GM19351 (cell line): Measurements from ENCODE around the gene MBOAT1.
"Not testable (repeated sequence)": the region's sequence is repeated elsewhere in the genome, so short reads cannot be mapped to it uniquely, and the experiment has no call there.

ENCODE experiments used
- ATAC-seq: cut with Tn5 transposase; IDR thresholded peaks from one replicate; pipeline ENCODE4 v1.9.1; 2021; ENCODE audit warnings: mild to moderate bottlenecking, moderate library complexity; ENCODE audit not compliant: unreplicated experiment

MBOAT1 gene

DNA sequence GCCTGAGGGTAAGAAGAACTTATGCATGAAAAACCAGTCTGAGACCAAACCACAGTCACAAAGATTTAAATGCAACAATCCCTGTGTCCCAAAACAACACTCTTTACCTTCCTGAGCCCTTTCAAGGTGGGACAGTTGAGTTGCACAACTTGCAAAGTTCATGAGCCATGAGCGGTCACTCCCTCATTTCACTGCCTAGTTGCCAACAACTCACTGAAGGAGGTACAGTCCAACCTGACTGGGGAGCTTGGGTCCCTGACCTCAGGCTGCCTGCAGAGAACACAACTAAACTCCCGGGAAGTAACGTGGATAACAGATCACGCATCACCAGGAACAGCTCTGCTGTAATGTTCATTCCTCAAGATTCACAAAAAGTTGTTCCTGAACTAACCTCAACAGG, 69.4 kb downstream of the MBOAT1 start:
- no peak for ATAC-seq

DNA sequence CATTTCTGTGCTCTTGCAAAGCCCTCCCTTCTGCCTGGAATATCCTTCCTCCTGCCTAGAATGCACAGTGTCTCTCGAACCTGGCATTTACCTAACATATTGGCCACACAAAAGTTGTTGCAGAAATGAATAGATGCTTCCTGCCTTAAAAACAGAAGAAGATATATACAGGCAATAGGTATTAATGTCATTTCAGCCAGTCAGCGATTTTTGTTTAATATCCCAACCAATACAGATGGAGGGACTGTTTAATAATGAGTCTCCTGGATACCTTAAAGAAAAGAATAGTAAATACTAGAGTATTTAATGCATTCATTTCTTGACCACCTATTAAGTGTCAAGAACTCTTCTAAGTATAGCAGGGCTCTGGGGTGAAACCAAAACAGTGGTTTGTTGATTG, 70.3 kb downstream of the MBOAT1 start:
- no peak for ATAC-seq

- ATAC-seq: not testable (repeated sequence)
Observed at GRCh38 chr6:20139127-20139963, 72.9 kb downstream of the MBOAT1 start.

GRCh38 chr6:20137837-20138236, 74.4 kb downstream of the MBOAT1 start:
- ATAC-seq: no peak

GRCh38 chr6:20137240-20137639, 75.0 kb downstream of the MBOAT1 start:
- no peak for ATAC-seq

DNA sequence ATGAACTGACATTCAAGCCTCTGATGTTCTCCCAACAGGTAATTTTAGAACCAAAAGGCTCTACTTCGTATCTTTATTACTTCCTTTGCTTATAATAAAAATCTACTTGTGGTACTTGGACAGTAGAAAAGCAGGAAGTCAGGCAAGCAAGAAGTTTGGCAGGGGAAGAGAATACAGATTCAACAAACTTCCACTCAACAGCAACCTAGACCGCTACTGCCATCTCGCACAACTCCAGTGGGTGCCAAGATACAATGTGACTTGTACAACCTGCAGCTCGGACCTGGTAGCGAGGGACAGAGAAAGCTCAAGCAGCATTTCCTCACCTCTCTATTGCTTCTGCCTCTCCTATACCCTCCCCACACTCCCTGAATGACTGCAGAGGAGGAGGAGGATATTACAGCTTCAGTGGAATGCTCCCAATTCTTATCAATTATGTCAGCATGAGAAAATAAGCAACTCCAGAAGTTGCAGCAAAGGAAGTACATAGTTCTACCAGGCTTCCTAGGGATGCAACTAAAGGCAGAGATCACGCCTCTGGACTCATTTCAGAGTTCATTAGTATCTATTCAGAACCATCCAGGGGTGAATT, 76.5 kb downstream of the MBOAT1 start:
- no peak for ATAC-seq

DNA sequence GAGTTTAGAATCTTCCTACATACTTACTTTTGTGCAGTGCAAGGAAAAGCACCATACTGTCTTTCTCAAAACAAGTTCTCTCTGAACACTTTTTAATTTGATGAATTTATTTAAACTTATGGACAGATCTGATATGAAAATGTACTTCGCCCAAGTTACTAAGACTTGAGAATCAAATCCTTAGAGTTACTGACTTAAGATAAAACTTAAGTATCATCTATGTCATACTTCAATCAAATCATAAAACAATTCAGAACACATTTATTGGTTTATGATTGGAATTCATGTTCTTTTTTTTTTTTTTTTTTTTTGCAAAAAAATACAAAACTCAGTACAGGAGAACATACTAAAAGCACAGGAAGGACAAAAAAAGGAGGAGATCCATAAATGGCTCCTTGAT, 77.7 kb downstream of the MBOAT1 start:
- no peak for ATAC-seq

DNA sequence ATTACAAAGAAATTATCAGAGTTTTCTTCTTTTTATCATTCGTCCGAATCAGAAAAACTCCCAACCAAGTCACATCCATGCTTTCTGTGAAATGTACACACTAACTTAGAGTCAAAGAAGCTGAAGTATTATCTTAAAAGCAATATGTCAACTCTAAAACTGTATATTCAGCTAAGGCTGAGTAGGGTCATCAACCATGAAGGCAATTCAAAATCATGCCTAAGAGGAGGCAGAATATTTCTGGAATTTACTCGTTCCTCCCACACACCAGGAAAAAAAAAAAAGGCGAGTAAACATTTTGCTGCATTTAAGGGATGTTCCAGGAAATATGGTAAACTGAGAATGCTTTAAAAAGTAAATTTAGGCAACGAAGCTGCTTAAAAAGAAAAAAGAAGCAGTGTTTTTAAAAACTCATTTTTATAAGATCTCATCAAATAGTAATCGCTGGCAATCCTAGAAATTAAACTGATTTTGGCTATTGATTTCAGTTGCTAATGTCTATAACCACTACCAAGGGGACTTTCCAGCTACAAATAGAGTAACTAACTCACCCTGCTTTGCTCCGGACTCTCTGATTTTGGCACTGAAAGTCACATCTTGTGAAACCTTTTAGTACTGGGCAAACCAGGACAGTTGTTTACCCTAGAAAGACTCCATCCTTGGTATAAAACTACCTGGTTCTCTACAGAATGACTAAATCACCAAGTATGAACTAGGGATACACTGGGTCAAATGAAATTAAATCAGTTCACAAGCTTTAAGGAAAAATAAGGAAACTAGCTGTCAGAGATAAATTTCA, 82.8 kb downstream of the MBOAT1 start:
- ATAC-seq: no peak

DNA sequence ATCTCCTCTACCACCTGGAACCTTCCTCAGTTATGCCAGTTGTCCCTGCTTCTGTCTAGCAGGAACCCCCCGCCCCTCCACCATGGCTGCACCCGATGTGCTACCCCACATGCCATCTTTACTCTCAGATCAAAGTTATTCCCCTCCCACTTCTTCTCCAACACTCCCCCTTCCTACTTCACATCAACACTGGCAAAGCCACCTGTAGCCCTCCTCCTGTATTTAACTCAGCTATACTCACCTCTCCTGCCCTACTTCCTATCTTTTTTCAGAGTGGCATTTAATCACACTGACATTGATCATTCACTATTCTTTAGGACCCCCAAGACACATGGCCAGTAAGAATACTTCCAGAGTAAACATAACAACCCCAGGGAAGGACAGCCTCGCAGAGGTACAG, 84.3 kb downstream of the MBOAT1 start:
- ATAC-seq: no peak

DNA sequence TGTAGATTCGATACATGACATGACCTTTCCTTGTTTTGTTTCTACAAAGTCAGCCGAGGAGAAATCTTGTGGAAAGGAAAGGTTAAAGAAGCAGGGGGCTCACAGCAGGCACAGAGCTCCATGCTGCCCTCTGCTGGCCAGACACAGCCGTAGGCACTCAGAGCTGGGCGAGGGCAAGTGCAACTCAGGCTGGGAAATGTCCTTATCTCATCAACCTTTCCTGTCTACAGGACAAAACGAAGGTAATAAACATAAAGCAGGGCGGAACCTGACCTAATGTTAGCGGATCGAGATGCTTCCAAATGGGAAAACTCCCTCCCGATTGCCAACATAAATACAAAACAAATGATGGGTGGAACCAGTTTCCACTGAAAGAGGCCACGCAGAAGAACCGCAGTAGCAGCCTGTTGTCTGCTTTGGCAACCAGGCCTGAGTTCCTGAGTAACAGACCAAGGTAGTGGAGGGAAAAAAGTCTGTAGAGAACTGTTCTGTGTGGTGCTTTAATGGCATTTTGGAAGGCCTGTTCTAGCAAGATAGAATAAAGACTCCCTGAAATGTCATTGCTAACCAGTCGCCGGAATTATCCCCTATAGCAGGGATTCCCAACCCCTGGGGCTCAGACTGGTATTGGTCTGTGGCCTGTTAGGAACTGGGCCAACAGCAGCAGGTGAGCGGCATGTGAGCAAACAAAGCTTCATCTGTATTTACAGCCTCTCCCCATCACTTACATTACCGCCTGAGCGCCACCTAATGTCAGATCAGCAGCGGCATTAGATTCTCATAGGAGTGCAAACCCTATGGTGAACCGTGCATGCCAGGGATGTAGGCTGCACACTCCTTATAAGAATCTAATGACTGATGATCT, 85.2 kb downstream of the MBOAT1 start:
- ATAC-seq: peak; percentile 92

DNA sequence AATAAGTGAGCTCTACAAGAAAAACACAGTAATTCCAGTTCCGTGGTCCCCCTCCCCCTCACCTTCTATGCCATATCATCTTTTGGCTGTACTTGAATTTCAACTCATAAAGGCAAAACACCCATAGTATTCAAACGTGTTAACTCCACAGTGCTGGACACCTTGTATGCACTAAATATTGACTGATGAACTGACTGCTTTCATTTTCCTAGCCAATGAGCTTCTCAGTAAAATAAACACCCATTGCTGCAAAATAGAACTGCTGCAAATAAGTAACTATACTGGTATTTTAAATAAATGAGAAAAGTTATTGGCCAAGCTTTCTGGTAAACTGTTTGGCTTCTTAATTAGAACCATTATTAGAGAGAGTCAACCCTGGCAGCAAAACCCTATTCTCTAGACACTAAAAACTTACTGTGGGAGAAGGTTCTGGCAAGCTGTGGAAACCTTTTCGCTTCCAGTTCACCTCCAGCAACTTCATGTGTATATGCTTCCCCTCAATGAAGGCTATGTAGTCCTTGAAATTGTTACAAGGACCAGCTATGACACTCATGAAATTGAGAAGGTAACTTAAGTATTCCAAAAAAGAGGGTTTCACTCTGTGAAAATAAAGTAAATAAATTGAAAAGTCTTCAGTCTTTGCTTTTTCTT, 86.0 kb downstream of the MBOAT1 start:
- no peak for ATAC-seq

DNA sequence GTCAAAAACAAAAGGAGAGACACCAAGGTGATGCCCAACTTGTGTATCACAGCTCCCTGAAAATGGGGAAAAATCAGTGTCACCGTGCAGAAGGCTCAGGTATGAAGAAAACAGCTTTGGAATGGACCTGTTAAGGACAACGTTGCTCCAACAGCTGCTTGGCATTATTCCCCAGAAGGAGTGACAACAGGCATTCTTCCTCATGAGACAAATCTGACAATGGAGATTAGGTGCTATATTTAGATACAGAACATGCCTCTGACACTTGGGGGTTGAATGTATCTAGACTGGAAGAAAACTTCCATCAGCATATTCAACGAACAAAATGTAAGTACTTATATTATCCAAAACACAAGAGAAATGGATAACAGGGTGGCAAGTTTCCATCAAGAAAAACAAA, 87.7 kb downstream of the MBOAT1 start:
- no peak for ATAC-seq

GRCh38 chr6:20119485-20119884, 92.8 kb downstream of the MBOAT1 start:
- ATAC-seq: no peak

- no peak for ATAC-seq
Observed at GRCh38 chr6:20118892-20119291, 93.4 kb downstream of the MBOAT1 start.

GRCh38 chr6:20117474-20117873, 94.8 kb downstream of the MBOAT1 start:
- peak; percentile 92 for ATAC-seq

- ATAC-seq: no peak
Observed at GRCh38 chr6:20116792-20117191, 95.5 kb downstream of the MBOAT1 start.

DNA sequence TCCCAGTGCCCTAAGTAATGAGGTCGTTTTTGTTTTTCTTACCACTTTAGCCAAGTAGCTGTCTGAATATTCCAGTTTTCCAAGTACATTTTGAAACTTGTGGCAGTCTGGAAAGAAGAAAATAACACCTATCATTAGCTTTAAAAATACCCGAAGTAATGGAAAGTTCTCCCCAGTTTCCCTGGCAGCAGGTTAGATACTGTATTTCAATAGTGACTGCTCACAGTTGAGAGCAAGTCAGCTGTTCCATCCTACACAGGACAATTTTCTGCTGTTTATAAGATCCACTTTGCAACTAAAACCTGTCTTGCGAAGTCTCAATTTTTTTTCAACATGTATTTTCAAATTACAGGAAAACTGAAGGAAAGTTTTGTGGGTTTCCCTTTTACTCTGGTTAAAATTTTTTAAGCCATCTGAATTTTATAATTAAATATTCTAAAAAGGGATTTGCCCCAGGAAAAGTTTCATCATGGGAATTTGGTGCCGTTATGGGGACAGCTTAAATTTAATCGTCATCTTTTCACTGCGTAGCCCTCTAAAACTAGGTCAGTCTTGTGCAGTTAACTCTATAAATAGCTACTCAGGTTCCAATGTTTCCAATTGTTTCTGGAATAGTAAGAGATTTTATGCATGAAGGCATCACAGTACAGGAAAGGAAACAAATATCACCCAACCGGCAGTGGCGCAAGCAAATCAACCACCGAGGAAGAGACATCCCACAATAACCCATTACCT, 96.9 kb downstream of the MBOAT1 start:
- ATAC-seq: no peak

DNA sequence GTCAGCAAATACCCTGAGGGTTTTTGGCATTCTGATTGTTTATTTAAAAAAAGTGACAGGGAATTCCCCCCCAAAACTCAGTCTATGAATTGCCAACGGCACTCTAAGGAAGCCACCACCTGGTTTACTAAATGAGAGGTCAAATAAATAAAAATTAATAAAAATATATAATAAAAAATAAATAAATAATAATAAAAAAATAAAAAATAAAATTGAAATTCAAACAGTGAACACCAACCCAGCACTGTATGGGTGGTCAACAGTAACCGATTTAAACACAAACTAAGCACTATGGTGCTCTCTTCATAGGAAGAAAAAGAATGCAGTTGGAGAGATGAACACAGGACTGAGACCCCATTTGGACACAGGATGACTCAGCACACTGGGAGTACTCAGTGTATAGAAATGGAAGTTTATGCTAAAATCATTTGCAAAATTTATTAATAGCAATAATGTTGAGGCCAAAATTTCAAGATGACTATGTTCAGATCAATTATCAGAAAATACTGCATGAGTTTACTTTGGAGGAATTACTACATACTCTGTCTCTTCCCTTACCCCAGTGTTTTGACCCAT, 98.5 kb downstream of the MBOAT1 start:
- no peak for ATAC-seq

- no peak for ATAC-seq
Observed at GRCh38 chr6:20112841-20113240, 99.4 kb downstream of the MBOAT1 start.
